Thyroid gland (tissue), 4 donors: ENCODE measurements around the gene TRRAP. TPM values are rescaled to one million over a fixed set of nuclear protein-coding genes. Genes with fewer than 3 reads are reported as not detected.

Experiments
- DNase-seq, 2 donors: peaks; one replicate each; pipeline ENCODE4 v3.0.0-alpha.2; 2019
- H3K27ac ChIP-seq, 3 donors: fragments of 200-600 bp; sonication (generic); 1 replicate in 2 of 3; 2 replicates in 1 of 3; pipeline ENCODE4 v1.5.1; 2016 to 2019; ENCODE audit warnings: mild to moderate bottlenecking in 1 of 3, moderate library complexity in 1 of 3
- H3K27me3 ChIP-seq: fragments of 200-600 bp; sonication (generic); one replicate; pipeline ENCODE4 v1.5.1; 2019
- H3K36me3 ChIP-seq, 2 donors: fragments of 200-600 bp; sonication (generic); one replicate each; pipeline ENCODE4 v1.5.1; 2016 to 2019
- H3K4me1 ChIP-seq, 2 donors: fragments of 200-600 bp; sonication (generic); one replicate each; pipeline ENCODE4 v1.5.1; 2017 to 2019
- H3K4me3 ChIP-seq, 3 donors: fragments of 200-600 bp; sonication (generic); replicated peaks in 1 of 3; 1 replicate in 2 of 3; 2 replicates in 1 of 3; pipeline ENCODE4 v1.5.1; 2016; ENCODE audit warnings: mild to moderate bottlenecking in 1 of 3
- H3K9me3 ChIP-seq: fragments of 200-600 bp; sonication (generic); one replicate; pipeline ENCODE4 v1.5.1; 2017
- CTCF ChIP-seq, 6 experiments: fragments of 200-600 bp in 3 of 6; fragments of 450-650 bp in 3 of 6; sonication (generic) in 3 of 6; IDR thresholded peaks; one replicate each; pipeline ENCODE4 v1.5.1; 2016 to 2019; ENCODE audit warnings: antibody characterized with exemption in 6 of 6, mild to moderate bottlenecking in 2 of 6, inconsistent platforms in 1 of 6, moderate library complexity in 1 of 6
- POLR2A ChIP-seq, 2 donors: fragments of 450-650 bp; IDR thresholded peaks; one replicate each; pipeline ENCODE4 v1.6.1; 2017; ENCODE audit warnings: antibody characterized with exemption in 2 of 2, mild to moderate bottlenecking in 2 of 2, moderate library complexity in 1 of 2
- WGBS, 2 donors: methylation state at CpG; one replicate each; pipeline ENCODE4 v1.1.5; 2017; 5-methylcytosine and 5-hydroxymethylcytosine counted together
- intact Hi-C: fragments of 100-400 bp; cut with DNase I; formaldehyde crosslinking; loops from one replicate; pipeline ENCODE4 v1.15.1; 2023
- total RNA-seq, 4 donors: library from RNA; depleted of rRNA; stranded (reverse); fragments of >200 nt; gene quantifications; one replicate each; pipeline ENCODE4 v1.2.3, GENCODE V29; 2016

The TRRAP gene
- total RNA-seq, 4 donors from 2014 or later = 43.5 to 72.6 (median 52.2) TPM

- H3K27me3 ChIP-seq = no peaks in the 10 kb centered on the region
- no peaks in the 10 kb centered on the region for H3K36me3 ChIP-seq
- DNase-seq = no peak
- 74 to 85% methylated on average over 9 of the region's 9 CpGs for WGBS, 2 donors
- H3K9me3 ChIP-seq = no peaks in the 10 kb centered on the region
- H3K4me3 ChIP-seq = no peak overlapping the region
- TF ChIP-seq CTCF (IDR thresholded peaks at IDR 0.05) (no peak), POLR2A (IDR thresholded peaks at IDR 0.05) (no peak)
- no peak overlapping the region for H3K27ac ChIP-seq
- intact Hi-C loops = no loop called here
- peaks cover 6 to 17% of the 10 kb centered on the region in 2 donors for H3K4me1 ChIP-seq
These were observed 2.8 kb upstream of the TRRAP start for GRCh38 chr7:98875501-98875900.

GRCh38 chr7:98877146-98877545, 1.2 kb upstream of the TRRAP start:
- Histone ChIP-seq H3K9me3 (no peaks in the 10 kb centered on the region), H3K27ac (no peak overlapping the region), H3K36me3 (peaks cover 0 to 4% of the 10 kb centered on the region in 2 donors), H3K27me3 (no peaks in the 10 kb centered on the region), H3K4me3 (no peak overlapping the region), H3K4me1 (peaks cover 6 to 20% of the 10 kb centered on the region in 2 donors)
- WGBS, 2 donors = 89 to 94% methylated on average over 6 of the region's 6 CpGs
- TF ChIP-seq POLR2A (IDR thresholded peaks at IDR 0.05) (no peak), CTCF (IDR thresholded peaks at IDR 0.05) (no peak)
- intact Hi-C loops = no loop called here
- no peak for DNase-seq

- H3K4me1 ChIP-seq = peaks cover 6 to 20% of the 10 kb centered on the region in 2 donors
- H3K36me3 ChIP-seq = peaks cover 0 to 10% of the 10 kb centered on the region in 2 donors
- no peak for DNase-seq
- H3K4me3 ChIP-seq = peak overlapping the region; percentile 77 to 99 (median 97)
- H3K27ac ChIP-seq = peak overlapping the region in 2 of 3 donors; percentile 82 to 92
- TF ChIP-seq POLR2A (IDR thresholded peaks at IDR 0.05) (no peak), CTCF (IDR thresholded peaks at IDR 0.05) (no peak)
- H3K9me3 ChIP-seq = no peaks in the 10 kb centered on the region
- intact Hi-C loops = no loop called here
- H3K27me3 ChIP-seq = no peaks in the 10 kb centered on the region
- 21 to 46% methylated on average over 10 to 17 of the region's 18 CpGs for WGBS, 2 donors
These were observed 504 bp upstream of the TRRAP start for GRCh38 chr7:98877692-98878364.

- Histone ChIP-seq H3K4me3 (peak overlapping the region; percentile 77 to 99 (median 97)), H3K9me3 (no peaks in the 10 kb centered on the region), H3K4me1 (peaks cover 6 to 20% of the 10 kb centered on the region in 2 donors), H3K27ac (peak overlapping the region; percentile 82 to 92 (median 90)), H3K36me3 (peaks cover under 1 to 25% of the 10 kb centered on the region in 2 donors), H3K27me3 (no peaks in the 10 kb centered on the region)
- DNase-seq = peak; percentile 39 to 42
- intact Hi-C loops = no loop called here
- TF ChIP-seq POLR2A (IDR thresholded peaks at IDR 0.05) (no peak), CTCF (IDR thresholded peaks at IDR 0.05) (peak in 3 of 6 experiments; percentile 12 to 17 (median 14))
- 2 to 4% methylated on average over 19 of the region's 29 CpGs for WGBS, 2 donors
These were observed 1.1 kb downstream of the TRRAP start for GRCh38 chr7:98879198-98879978.

GRCh38 chr7:98879979-98880315, 1.6 kb downstream of the TRRAP start:
- Histone ChIP-seq H3K27me3 (no peaks in the 10 kb centered on the region), H3K4me1 (peaks cover 6 to 20% of the 10 kb centered on the region in 2 donors), H3K9me3 (no peaks in the 10 kb centered on the region), H3K27ac (peak overlapping the region in 1 of 3 donors; percentile 82), H3K36me3 (peaks cover 6 to 31% of the 10 kb centered on the region in 2 donors), H3K4me3 (peak overlapping the region in 1 of 3 donors; percentile 99)
- intact Hi-C loops = no loop called here
- 58 to 64% methylated on average over 9 of the region's 9 CpGs for WGBS, 2 donors
- TF ChIP-seq POLR2A (IDR thresholded peaks at IDR 0.05) (no peak), CTCF (IDR thresholded peaks at IDR 0.05) (no peak)
- no peak for DNase-seq
